T-helper 22 cell (primary cell): Measurements from ENCODE around the gene KCNT2.
"Not testable (repeated sequence)": the region's sequence is repeated elsewhere in the genome, so short reads cannot be mapped to it uniquely, and the experiment has no call there.

Source experiments
- DNase-seq: peaks from one replicate; pipeline ENCODE4 v3.0.0-alpha.2; 2020; ENCODE audit warnings: low read depth

KCNT2 gene

GRCh38 chr1:196309386-196309785, 298.9 kb downstream of the KCNT2 start:
- no peak for DNase-seq

GRCh38 chr1:196308176-196308575, 300.1 kb downstream of the KCNT2 start:
- DNase-seq = no peak

GRCh38 chr1:196306421-196306820, 301.8 kb downstream of the KCNT2 start:
- DNase-seq = no peak

GRCh38 chr1:196305216-196305615, 303.0 kb downstream of the KCNT2 start:
- DNase-seq = no peak

- no peak for DNase-seq
Measured at GRCh38 chr1:196302981-196303380, 305.3 kb downstream of the KCNT2 start.

- DNase-seq = no peak
Measured at GRCh38 chr1:196302420-196302819, 305.8 kb downstream of the KCNT2 start.

GRCh38 chr1:196295766-196296165, 312.5 kb downstream of the KCNT2 start:
- DNase-seq = no peak

GRCh38 chr1:196278816-196279215, 329.4 kb downstream of the KCNT2 start:
- DNase-seq = no peak

GRCh38 chr1:196277860-196278259, 330.4 kb downstream of the KCNT2 start:
- no peak for DNase-seq

- no peak for DNase-seq
Measured at GRCh38 chr1:196271212-196271947, 336.9 kb downstream of the KCNT2 start.

- DNase-seq = not testable (repeated sequence)
Measured at GRCh38 chr1:196263086-196263485, 345.2 kb downstream of the KCNT2 start.

GRCh38 chr1:196260270-196260669, 348.0 kb downstream of the KCNT2 start:
- DNase-seq = no peak

- no peak for DNase-seq
Measured at GRCh38 chr1:196259316-196259715, 348.9 kb downstream of the KCNT2 start.

GRCh38 chr1:196255762-196256161, 352.5 kb downstream of the KCNT2 start:
- DNase-seq = no peak

- no peak for DNase-seq
Measured at GRCh38 chr1:196229546-196229945, 378.7 kb downstream of the KCNT2 start.

- DNase-seq = no peak
Measured at GRCh38 chr1:196214866-196215265, 393.4 kb downstream of the KCNT2 start.

- no peak for DNase-seq
Measured at GRCh38 chr1:196209983-196210382, 398.3 kb downstream of the KCNT2 start.

- DNase-seq = no peak
Measured at GRCh38 chr1:196209265-196209664, 399.0 kb downstream of the KCNT2 start.

- no peak for DNase-seq
Measured at GRCh38 chr1:196207612-196208217, 400.5 kb downstream of the KCNT2 start.

- DNase-seq = no peak
Measured at GRCh38 chr1:196205882-196206281, 402.4 kb downstream of the KCNT2 start.

GRCh38 chr1:196196486-196196885, 411.8 kb downstream of the KCNT2 start:
- DNase-seq = no peak

- DNase-seq = no peak
Measured at GRCh38 chr1:196193896-196194559, 414.2 kb downstream of the KCNT2 start.

GRCh38 chr1:196183941-196184340, 424.3 kb downstream of the KCNT2 start:
- no peak for DNase-seq

- no peak for DNase-seq
Measured at GRCh38 chr1:196181594-196181878, 426.7 kb downstream of the KCNT2 start.
